ENCODE measurements around the gene ACTBL2. TPM values are rescaled to one million over a fixed set of nuclear protein-coding genes. Genes with fewer than 3 reads are reported as not detected.

Gene ACTBL2
- total and polyA plus RNA-seq, 10 donors: not detected

DNA sequence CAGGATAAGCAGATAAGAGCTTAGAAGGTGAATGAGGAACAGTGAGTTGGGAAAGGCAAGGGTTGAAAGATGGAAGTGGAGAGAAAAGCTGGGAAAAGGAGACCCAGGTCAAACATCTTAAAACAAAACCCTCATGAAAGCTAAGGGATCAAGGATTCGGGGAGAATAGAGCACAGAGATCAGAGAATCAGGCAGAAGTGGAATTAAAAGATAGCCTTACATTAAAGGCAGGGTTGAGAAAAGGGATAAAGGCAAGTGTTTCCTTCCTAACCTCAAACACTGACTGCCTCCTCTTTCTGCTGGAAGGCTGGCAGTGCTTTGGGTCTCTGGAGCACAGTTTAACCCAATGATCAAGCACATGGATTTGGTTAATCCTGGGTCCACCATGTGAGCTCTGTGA is 28.7 kb upstream of the ACTBL2 start:
- WGBS, 5 donors: 71 to 81% (median 75%) methylated on average over 1 of the region's 1 CpG
- no peak for DNase-seq
- H3K36me3 ChIP-seq: no peaks in the 10 kb centered on the region
- TF ChIP-seq POLR2A (IDR thresholded peaks at IDR 0.05) (no peak), POLR2AphosphoS5 (IDR thresholded peaks at IDR 0.05) (no peak)
- TF ChIP-seq, protein P1, sequence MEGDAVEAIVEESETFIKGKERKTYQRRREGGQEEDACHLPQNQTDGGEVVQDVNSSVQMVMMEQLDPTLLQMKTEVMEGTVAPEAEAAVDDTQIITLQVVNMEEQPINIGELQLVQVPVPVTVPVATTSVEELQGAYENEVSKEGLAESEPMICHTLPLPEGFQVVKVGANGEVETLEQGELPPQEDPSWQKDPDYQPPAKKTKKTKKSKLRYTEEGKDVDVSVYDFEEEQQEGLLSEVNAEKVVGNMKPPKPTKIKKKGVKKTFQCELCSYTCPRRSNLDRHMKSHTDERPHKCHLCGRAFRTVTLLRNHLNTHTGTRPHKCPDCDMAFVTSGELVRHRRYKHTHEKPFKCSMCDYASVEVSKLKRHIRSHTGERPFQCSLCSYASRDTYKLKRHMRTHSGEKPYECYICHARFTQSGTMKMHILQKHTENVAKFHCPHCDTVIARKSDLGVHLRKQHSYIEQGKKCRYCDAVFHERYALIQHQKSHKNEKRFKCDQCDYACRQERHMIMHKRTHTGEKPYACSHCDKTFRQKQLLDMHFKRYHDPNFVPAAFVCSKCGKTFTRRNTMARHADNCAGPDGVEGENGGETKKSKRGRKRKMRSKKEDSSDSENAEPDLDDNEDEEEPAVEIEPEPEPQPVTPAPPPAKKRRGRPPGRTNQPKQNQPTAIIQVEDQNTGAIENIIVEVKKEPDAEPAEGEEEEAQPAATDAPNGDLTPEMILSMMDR (IDR thresholded peaks at IDR 0.05 in 8 of 11, conservative IDR thresholded peaks at IDR 0.05 in 3 of 11): no peak
- no peak overlapping the region for H3K27ac ChIP-seq
- no peaks in the 10 kb centered on the region for H3K9me3 ChIP-seq
- no peak overlapping the region for H3K4me3 ChIP-seq
- intact Hi-C loops (cut with DNase I; ENCODE audit: low total_unique reads): no loop called here
- H3K27me3 ChIP-seq (replicated peaks in 1 of 7): no peaks in the 10 kb centered on the region
- H3K4me1 ChIP-seq: no peaks in the 10 kb centered on the region

DNA sequence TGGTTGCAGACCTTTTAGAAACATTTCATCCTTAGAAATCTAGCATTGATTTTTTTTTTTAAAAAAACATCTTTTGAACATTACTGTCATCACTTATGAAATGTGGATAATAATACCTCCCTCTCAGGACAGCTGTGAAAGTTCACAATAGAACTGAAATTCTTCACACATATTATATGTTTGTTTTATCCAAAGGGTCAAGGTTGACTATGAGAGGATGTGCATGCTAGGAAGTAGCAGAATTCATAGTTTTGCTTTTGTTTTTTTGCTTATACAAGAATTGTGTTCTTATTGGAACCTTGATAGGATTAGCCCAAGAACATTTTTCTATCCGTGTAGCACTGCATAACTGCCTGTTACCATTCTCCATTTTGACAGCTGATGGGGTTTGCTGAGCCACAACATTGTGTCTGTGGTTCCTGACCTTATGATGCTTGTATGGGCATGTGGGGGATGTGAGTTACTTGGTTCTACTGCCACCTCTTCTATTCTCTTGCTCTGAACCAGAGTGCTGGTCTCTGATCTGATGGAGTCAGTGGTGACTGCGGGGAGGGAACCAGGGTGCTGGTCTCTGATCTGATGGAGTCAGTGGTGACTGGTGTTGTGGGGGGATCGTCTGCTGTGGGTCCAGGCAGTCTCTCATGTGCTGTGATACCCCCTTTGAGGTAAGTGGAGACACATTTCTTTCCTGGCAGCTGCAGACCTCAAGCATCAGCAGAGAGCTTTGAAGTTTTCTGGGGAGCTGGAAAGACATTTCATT is 27.1 kb upstream of the ACTBL2 start:
- TF ChIP-seq POLR2A (IDR thresholded peaks at IDR 0.05): no peak
- no peak for TF ChIP-seq POLR2AphosphoS5 (IDR thresholded peaks at IDR 0.05)
- TF ChIP-seq, protein P1 (IDR thresholded peaks at IDR 0.05 in 8 of 11, conservative IDR thresholded peaks at IDR 0.05 in 3 of 11): no peak
- no peaks in the 10 kb centered on the region for H3K4me1 ChIP-seq
- WGBS, 5 donors: 65 to 72% (median 68%) methylated on average over 3 of the region's 3 CpGs
- no peaks in the 10 kb centered on the region for H3K9me3 ChIP-seq
- DNase-seq: no peak
- no peak overlapping the region for H3K4me3 ChIP-seq
- intact Hi-C loops (cut with DNase I; ENCODE audit: low total_unique reads): no loop called here
- no peaks in the 10 kb centered on the region for H3K27me3 ChIP-seq (replicated peaks in 1 of 7)
- H3K27ac ChIP-seq: no peak overlapping the region
- H3K36me3 ChIP-seq: no peaks in the 10 kb centered on the region

GRCh38 chr5:57508211-57508610 is 25.6 kb upstream of the ACTBL2 start:
- intact Hi-C loops (cut with DNase I; ENCODE audit: low total_unique reads): no loop called here
- no peak for TF ChIP-seq POLR2A (IDR thresholded peaks at IDR 0.05)
- TF ChIP-seq, protein P1 (IDR thresholded peaks at IDR 0.05 in 8 of 11, conservative IDR thresholded peaks at IDR 0.05 in 3 of 11): no peak
- no peak for TF ChIP-seq POLR2AphosphoS5 (IDR thresholded peaks at IDR 0.05)
- no peaks in the 10 kb centered on the region for H3K9me3 ChIP-seq
- H3K4me1 ChIP-seq: no peaks in the 10 kb centered on the region
- 79 to 100% (median 86%) methylated on average over 2 of the region's 2 CpGs for WGBS, 5 donors
- no peak overlapping the region for H3K27ac ChIP-seq
- DNase-seq: no peak
- H3K4me3 ChIP-seq: no peak overlapping the region
- no peaks in the 10 kb centered on the region for H3K27me3 ChIP-seq (replicated peaks in 1 of 7)
- H3K36me3 ChIP-seq: no peaks in the 10 kb centered on the region

DNA sequence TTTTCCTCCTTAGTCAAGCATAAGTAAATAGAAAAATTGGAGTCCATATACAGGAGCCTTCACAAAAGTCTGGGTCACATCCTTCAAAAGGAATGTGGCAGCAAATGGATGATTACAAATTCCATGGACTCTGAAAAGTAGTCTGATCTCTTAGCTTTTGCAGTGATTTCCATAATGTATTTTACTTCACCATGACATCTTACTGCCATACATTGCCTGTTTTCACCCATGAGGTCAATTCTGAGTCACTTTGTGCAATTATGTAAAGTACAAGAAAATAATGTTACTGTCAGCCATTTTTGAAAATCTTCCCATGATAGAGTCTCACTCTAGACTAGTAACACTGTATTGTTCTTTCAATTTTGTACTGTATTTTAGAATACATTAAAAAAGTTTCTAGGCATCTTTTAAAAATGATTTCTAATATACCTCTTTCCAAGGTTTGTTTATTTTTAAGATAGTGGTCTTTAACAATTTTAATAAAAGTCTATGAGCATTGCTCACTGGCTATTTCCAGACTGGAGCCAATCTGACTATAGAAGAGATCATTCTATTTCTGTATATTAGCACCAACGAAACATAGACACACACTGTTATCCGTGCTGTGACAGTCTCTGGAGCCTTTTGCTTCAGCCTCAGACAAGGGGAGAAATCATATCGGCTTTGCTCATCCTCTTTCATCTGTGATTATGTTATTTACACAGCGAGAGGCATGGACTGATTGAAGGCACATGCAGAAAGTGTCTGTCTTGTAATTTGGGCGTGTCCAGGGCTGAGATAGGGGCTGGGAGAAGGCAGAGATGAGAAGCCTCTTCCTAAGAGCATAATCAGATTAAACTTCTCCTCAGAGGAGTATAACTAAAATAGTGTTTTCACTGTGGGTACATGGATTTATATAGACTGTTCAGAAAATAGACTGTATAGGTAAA is 22.9 kb upstream of the ACTBL2 start:
- Histone ChIP-seq H3K36me3 (no peaks in the 10 kb centered on the region), H3K27me3 (replicated peaks in 1 of 7) (no peaks in the 10 kb centered on the region)

More for the DNA sequence above, 22.9 kb upstream of the ACTBL2 start:
- H3K4me3 ChIP-seq: no peak overlapping the region
- TF ChIP-seq, protein P1 (IDR thresholded peaks at IDR 0.05 in 8 of 11, conservative IDR thresholded peaks at IDR 0.05 in 3 of 11): no peak
- TF ChIP-seq POLR2AphosphoS5 (IDR thresholded peaks at IDR 0.05): no peak
- WGBS, 5 donors: 88 to 94% (median 89%) methylated on average over 5 of the region's 5 CpGs
- H3K4me1 ChIP-seq: peaks cover 0 to 5% (median 0%) of the 10 kb centered on the region in 6 donors
- H3K27ac ChIP-seq: no peak overlapping the region
- no peak for DNase-seq
- intact Hi-C loops (cut with DNase I; ENCODE audit: low total_unique reads): no loop called here
- H3K9me3 ChIP-seq: no peaks in the 10 kb centered on the region
